CD4-positive, CD25-positive, alpha-beta regulatory T cell (primary cell): ENCODE results near the gene C3orf62. TPM values are rescaled to one million over a fixed set of nuclear protein-coding genes. Genes with fewer than 3 reads are reported as not detected.
"Not testable (repeated sequence)": the region's sequence is repeated elsewhere in the genome, so short reads cannot be mapped to it uniquely, and the experiment has no call there.

ENCODE experiments used
- ATAC-seq, 2 donors: fragments of 150-1000 bp; cut with Tn5 transposase; one replicate each; pipeline ENCODE4 v1.10.0; 2021; ENCODE audit warnings: low read depth in 2 of 2, moderate number of reproducible peaks in 2 of 2, moderate library complexity in 1 of 2
- DNase-seq, 3 donors: peaks; one replicate each; pipeline versions ENCODE4 v3.0.0 to v3.0.0-alpha.2; 2012 to 2022; ENCODE audit warnings: mixed read lengths in 1 of 3
- H3K27ac ChIP-seq: one replicate; pipeline ENCODE4 v1.7.0; 2013; ENCODE audit warnings: mild to moderate bottlenecking, low read length; ENCODE audit not compliant: insufficient read depth, poor library complexity, severe bottlenecking
- H3K27me3 ChIP-seq: one replicate; pipeline ENCODE4 v1.7.0; 2013; ENCODE audit warnings: low read length; ENCODE audit not compliant: control insufficient read depth, insufficient read depth
- H3K36me3 ChIP-seq: one replicate; pipeline ENCODE4 v1.7.0; 2013; ENCODE audit warnings: mild to moderate bottlenecking, low read length, moderate library complexity; ENCODE audit not compliant: control insufficient read depth, insufficient read depth
- H3K4me1 ChIP-seq: 2 replicates; pipeline ENCODE4 v1.7.0; 2013; ENCODE audit warnings: mild to moderate bottlenecking, low read length; ENCODE audit not compliant: insufficient read depth, control insufficient read depth, poor library complexity, severe bottlenecking
- H3K4me3 ChIP-seq: one replicate; pipeline ENCODE4 v1.7.0; 2013; ENCODE audit warnings: low read depth, mild to moderate bottlenecking, low read length, moderate library complexity
- H3K9me3 ChIP-seq, 2 experiments: 1 replicate in 1 of 2; 2 replicates in 1 of 2; pipeline ENCODE4 v1.7.0; 2013; ENCODE audit warnings: low read length in 2 of 2, mild to moderate bottlenecking in 1 of 2, moderate library complexity in 1 of 2; ENCODE audit not compliant: control insufficient read depth in 2 of 2
- H3K27ac Mint-ChIP-seq, 3 donors: one replicate each; pipeline ENCODE4 v1.8.0; 2020 to 2022; ENCODE audit warnings: mild to moderate bottlenecking in 3 of 3, mixed read lengths in 3 of 3, moderate library complexity in 2 of 3
- H3K27me3 Mint-ChIP-seq: one replicate; pipeline ENCODE4 v1.8.0; 2022; ENCODE audit warnings: mild to moderate bottlenecking, mixed read lengths
- H3K36me3 Mint-ChIP-seq: one replicate; pipeline ENCODE4 v1.8.0; 2020; ENCODE audit warnings: mixed read lengths
- H3K4me1 Mint-ChIP-seq, 4 donors: one replicate each; pipeline ENCODE4 v1.8.0; 2020 to 2022; ENCODE audit warnings: mixed read lengths in 4 of 4, mild to moderate bottlenecking in 1 of 4
- H3K4me3 Mint-ChIP-seq, 4 donors: one replicate each; pipeline ENCODE4 v1.8.0; 2020 to 2022; ENCODE audit warnings: mild to moderate bottlenecking in 4 of 4, mixed read lengths in 4 of 4, moderate library complexity in 3 of 4
- H3K9me3 Mint-ChIP-seq, 7 donors: one replicate each; pipeline ENCODE4 v1.8.0; 2020 to 2022; ENCODE audit warnings: mixed read lengths in 7 of 7, mild to moderate bottlenecking in 3 of 7, moderate library complexity in 2 of 7
- polyA plus RNA-seq, 4 donors: library from polyadenylated mRNA; unstranded; fragments of 300-500 nt; fragmentation: Illumina TruSeq; gene quantifications; one replicate each; pipeline ENCODE4 v1.2.3, GENCODE V29; 2021
- total RNA-seq: library from RNA; stranded (reverse); gene quantifications from one replicate; pipeline ENCODE4 v1.2.3, GENCODE V29; 2022

The C3orf62 gene
- total and polyA plus RNA-seq, 5 donors from 2014 or later, result 0.56 to 12.4 (median 0.79) TPM

DNA sequence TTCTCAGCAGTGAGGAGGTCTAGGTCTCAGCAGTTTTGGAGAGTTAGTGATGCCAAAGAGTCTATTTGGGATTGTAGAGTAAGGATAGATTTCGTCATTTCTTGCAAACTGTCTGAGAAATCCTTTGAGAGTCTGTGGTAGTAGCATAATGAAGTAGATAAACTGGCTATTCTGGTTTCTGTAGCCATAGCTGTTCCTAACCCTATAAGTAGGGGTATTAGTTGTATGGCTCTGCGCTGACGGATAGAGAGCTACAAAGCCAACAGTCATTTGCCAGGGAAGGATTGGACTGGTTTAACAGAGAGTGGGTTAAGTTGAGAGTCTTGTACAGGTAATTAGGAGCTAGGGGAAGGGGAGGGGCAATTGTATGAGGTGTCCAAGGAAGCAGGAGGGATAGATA, 55.0 kb downstream of the C3orf62 start:
- no peaks in the 10 kb centered on the region for H3K4me1 ChIP-seq
- H3K27ac ChIP-seq, result no peak overlapping the region
- no peak overlapping the region for H3K4me3 ChIP-seq
- Mint-ChIP-seq H3K9me3 (peaks cover 1 to 14% (median 5%) of the 10 kb centered on the region in 7 donors), H3K27ac (no peak overlapping the region), H3K4me1 (no peaks in the 10 kb centered on the region), H3K27me3 (peaks cover 4% of the 10 kb centered on the region), H3K4me3 (no peak overlapping the region), H3K36me3 (no peaks in the 10 kb centered on the region)
- H3K9me3 ChIP-seq, result peaks cover 0 to 6% of the 10 kb centered on the region in 2 experiments
- no peaks in the 10 kb centered on the region for H3K27me3 ChIP-seq
- H3K36me3 ChIP-seq, result no peaks in the 10 kb centered on the region
- DNase-seq (no peak), ATAC-seq (no peak)

GRCh38 chr3:49220985-49221563, 56.0 kb downstream of the C3orf62 start:
- not testable (repeated sequence) for H3K27ac Mint-ChIP-seq, H3K9me3 ChIP-seq, H3K4me1 ChIP-seq, H3K4me1 Mint-ChIP-seq, ATAC-seq, H3K36me3 ChIP-seq, H3K4me3 ChIP-seq, H3K27ac ChIP-seq, H3K4me3 Mint-ChIP-seq, H3K36me3 Mint-ChIP-seq, H3K27me3 Mint-ChIP-seq, DNase-seq, H3K27me3 ChIP-seq
- peaks cover 0 to 11% (median 3%) of the 10 kb centered on the region in 7 donors for H3K9me3 Mint-ChIP-seq

GRCh38 chr3:49219132-49219531, 57.9 kb downstream of the C3orf62 start:
- Mint-ChIP-seq H3K27me3 (no peaks in the 10 kb centered on the region), H3K9me3 (peaks cover 0 to 11% (median 1%) of the 10 kb centered on the region in 7 donors)

More at GRCh38 chr3:49219132-49219531, 57.9 kb downstream of the C3orf62 start:
- Mint-ChIP-seq H3K36me3 (no peaks in the 10 kb centered on the region), H3K4me1 (peaks cover 0 to 5% (median 0%) of the 10 kb centered on the region in 4 donors), H3K4me3 (no peak overlapping the region), H3K27ac (no peak overlapping the region)
- Histone ChIP-seq H3K4me3 (no peak overlapping the region), H3K9me3 (peaks cover 0 to 6% of the 10 kb centered on the region in 2 experiments), H3K4me1 (no peaks in the 10 kb centered on the region), H3K27me3 (no peaks in the 10 kb centered on the region), H3K36me3 (no peaks in the 10 kb centered on the region), H3K27ac (no peak overlapping the region)
- DNase-seq (no peak), ATAC-seq (no peak)

Other genes starting within 250 kb of the C3orf62 start
- gene IMPDH2, start 247.8 kb downstream of the C3orf62 start, total RNA-seq, result 78.4 TPM
- 10 to 100 TPM; 58.6 to 81.3 (median 73.0) TPM for gene IMPDH2, start 247.8 kb downstream of the C3orf62 start, polyA plus RNA-seq
- gene QRICH1, start 183.2 kb downstream of the C3orf62 start, total RNA-seq, result 219 TPM
- gene QRICH1, start 183.2 kb downstream of the C3orf62 start, polyA plus RNA-seq, result 10 to 100 TPM; 20.0 to 26.8 (median 24.1) TPM
- 224 TPM for gene QARS1, start 172.5 kb downstream of the C3orf62 start, total RNA-seq
- 100 to 1,000 TPM; 102 to 157 (median 132) TPM for gene QARS1, start 172.5 kb downstream of the C3orf62 start, polyA plus RNA-seq
- 57.8 TPM for gene USP19, start 156.4 kb downstream of the C3orf62 start, total RNA-seq
- gene USP19, start 156.4 kb downstream of the C3orf62 start, polyA plus RNA-seq, result 10 to 100 TPM; 23.4 to 29.2 (median 25.4) TPM
- gene LAMB2, start 144.2 kb downstream of the C3orf62 start, total RNA-seq, result 1.4 TPM
- under 1 TPM in 1 of 4 donors, not detected in 3; 0.57 TPM for gene LAMB2, start 144.2 kb downstream of the C3orf62 start, polyA plus RNA-seq
- 12.9 TPM for gene CCDC71, start 110.9 kb downstream of the C3orf62 start, total RNA-seq
- gene CCDC71, start 110.9 kb downstream of the C3orf62 start, polyA plus RNA-seq, result 1 to 10 TPM in 2 of 4 donors, under 1 TPM in 2; 0.76 to 2.2 (median 1.3) TPM
- 0.72 TPM for gene KLHDC8B, start 105.6 kb downstream of the C3orf62 start, total RNA-seq
- gene KLHDC8B, start 105.6 kb downstream of the C3orf62 start, polyA plus RNA-seq, result 1 to 10 TPM in 1 of 4 donors, under 1 TPM in 3; 0.32 to 2.6 (median 0.76) TPM
- gene USP4, start 62.8 kb upstream of the C3orf62 start, total RNA-seq, result 122 TPM
- gene USP4, start 62.8 kb upstream of the C3orf62 start, polyA plus RNA-seq, result 10 to 100 TPM; 58.2 to 64.7 (median 59.3) TPM
- 74.1 TPM for gene GPX1, start 81.1 kb upstream of the C3orf62 start, total RNA-seq
- gene GPX1, start 81.1 kb upstream of the C3orf62 start, polyA plus RNA-seq, result 100 to 1,000 TPM; 238 to 304 (median 244) TPM
- 319 TPM for gene RHOA, start 134.7 kb upstream of the C3orf62 start, total RNA-seq
- 100 to 1,000 TPM; 602 to 818 (median 680) TPM for gene RHOA, start 134.7 kb upstream of the C3orf62 start, polyA plus RNA-seq
- gene TCTA, start 135.2 kb upstream of the C3orf62 start, total RNA-seq, result 27.6 TPM
- 10 to 100 TPM; 33.5 to 39.7 (median 34.1) TPM for gene TCTA, start 135.2 kb upstream of the C3orf62 start, polyA plus RNA-seq
- 13.3 TPM for gene AMT, start 145.2 kb upstream of the C3orf62 start, total RNA-seq
- 1 to 10 TPM in 1 of 4 donors, under 1 TPM in 3; 0.29 to 1.1 (median 0.54) TPM for gene AMT, start 145.2 kb upstream of the C3orf62 start, polyA plus RNA-seq
- gene NICN1, start 152.1 kb upstream of the C3orf62 start, total RNA-seq, result 18.7 TPM
- gene NICN1, start 152.1 kb upstream of the C3orf62 start, polyA plus RNA-seq, result 1 to 10 TPM; 7.2 to 9.2 (median 8.4) TPM
- gene DAG1, start 193.0 kb upstream of the C3orf62 start, total RNA-seq, result 15.7 TPM
- gene DAG1, start 193.0 kb upstream of the C3orf62 start, polyA plus RNA-seq, result 1 to 10 TPM; 3.2 to 7.0 (median 3.9) TPM